ENCODE results near the gene ZNF326.
A peak's percentile ranks its signal among the peaks of the same experiment; 100 is the strongest.

The ZNF326 gene, protein sequence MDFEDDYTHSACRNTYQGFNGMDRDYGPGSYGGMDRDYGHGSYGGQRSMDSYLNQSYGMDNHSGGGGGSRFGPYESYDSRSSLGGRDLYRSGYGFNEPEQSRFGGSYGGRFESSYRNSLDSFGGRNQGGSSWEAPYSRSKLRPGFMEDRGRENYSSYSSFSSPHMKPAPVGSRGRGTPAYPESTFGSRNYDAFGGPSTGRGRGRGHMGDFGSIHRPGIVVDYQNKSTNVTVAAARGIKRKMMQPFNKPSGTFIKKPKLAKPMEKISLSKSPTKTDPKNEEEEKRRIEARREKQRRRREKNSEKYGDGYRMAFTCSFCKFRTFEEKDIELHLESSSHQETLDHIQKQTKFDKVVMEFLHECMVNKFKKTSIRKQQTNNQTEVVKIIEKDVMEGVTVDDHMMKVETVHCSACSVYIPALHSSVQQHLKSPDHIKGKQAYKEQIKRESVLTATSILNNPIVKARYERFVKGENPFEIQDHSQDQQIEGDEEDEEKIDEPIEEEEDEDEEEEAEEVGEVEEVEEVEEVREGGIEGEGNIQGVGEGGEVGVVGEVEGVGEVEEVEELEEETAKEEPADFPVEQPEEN

DNA sequence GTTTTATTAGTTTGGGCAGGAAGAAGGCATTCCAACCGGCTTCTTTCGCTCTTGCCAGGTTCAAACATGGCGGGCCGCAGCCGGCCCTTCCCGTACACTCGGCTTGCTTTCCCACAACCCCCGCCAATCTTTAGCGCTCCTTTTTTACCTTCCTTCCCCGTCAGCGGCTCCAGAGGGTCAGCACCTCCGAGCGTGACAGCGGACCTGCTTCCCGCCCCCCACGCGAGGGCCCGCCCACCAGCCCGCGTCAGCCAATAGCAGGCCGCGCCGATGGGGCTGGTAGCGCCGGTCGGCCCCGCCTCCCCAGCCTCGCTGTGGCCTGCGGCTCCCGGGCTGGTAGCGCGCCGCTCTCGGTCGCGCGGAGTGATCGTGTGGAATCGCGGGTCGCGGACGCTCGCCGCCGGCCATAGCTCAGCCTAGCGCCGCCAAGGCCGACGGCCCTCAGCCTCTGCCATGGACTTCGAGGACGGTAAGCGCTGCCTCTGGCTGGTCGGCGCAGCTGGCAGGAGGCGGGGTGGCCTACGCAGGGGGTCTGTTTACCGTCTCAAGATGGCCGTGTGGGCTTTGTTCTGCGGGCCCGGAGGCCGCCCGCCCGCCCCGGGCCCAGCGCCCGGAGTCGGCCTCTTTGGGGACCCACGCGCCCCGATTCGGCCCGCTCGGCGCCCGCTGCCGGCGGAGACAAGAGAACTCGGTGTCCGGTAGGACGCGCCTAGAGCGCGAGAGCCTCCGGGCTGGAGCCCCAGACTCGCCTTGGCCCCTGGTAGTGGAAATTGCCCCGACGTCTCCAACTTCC lies at the start of gene ZNF326:
ZNF326 (plus strand) TSS at position 306 of the 793 bp plus-strand sequence; CDS start at position 454, 148 bp downstream.
- DNase-seq = peak; percentile 98

DNA sequence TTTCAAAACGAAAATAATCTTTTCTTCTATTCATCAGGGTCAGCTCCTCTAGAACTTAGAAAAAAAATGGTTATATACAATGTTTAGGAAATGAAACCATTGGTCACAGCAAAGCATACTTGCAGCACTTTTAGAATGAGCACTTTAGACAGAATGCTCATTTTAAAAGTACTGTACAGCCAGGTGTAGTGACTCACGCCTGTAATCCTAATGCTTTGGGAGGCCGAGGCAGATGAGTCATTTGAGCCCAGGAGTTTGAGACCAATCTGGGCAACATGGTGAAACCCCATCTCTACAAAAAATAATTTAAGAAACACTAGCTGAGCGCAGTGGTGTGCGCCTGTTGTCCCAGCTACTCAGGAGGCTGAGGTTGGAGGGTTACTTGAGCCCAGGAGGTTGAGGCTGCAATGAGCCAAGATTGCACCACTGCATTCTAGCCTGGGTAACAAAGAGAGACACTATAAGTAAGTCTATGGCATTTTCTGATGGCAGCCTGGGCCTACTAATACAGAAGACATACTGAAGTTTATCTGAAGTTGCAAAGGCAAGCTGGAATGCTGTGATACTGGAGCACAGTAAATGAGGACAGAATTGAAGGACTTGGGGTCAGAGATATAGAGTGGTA lies 48.9 kb upstream of the ZNF326 start:
- DNase-seq = no peak

DNA sequence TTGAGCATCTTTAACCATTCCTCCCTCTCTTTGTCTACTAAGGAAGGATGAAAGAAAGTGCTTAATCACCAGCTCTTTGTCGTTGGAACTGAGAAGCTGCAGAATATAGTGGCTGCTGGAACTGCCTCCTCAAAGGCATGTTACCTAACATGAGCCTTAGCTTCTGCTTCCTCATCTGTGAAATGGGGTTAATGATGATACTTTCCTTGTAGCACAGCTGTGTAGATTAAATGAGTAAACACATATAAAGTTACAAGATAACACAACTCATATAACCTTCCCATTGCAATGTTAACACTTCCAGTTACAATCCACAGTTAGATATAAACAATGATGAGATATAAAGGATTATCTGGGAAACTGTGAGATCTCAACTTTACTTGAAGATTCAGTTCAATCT lies 48.4 kb upstream of the ZNF326 start:
- no peak for DNase-seq

DNA sequence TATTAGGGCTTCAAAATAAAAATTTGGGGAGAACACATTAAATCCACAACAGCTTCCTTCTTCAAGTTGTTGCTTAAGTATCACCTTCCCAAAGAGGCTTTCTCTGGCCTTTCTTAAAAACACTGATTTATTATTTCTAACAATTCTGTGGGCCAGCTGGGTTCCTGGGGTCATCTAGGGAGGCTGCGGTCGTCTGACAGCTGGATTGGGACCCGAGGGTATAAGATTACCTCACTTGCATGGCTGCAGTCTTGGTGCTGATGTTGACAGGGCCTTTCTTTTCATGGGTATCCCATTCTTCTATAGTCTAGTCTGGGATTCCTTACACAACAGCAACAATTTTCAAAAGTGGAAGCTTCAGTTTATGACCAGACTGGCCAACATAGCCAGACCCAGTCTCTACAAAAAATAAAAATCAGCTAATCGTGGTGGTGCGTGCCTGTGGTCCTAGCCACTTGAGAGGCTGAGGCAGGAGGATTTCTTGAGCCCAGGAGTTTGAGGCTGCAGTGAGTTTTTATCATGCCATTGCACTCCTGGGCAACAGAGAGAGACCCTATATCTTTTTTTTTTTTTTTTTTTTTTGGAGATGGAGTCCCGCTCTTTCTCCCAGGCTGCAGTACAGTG lies 46.1 kb upstream of the ZNF326 start:
- no peak for DNase-seq

DNA sequence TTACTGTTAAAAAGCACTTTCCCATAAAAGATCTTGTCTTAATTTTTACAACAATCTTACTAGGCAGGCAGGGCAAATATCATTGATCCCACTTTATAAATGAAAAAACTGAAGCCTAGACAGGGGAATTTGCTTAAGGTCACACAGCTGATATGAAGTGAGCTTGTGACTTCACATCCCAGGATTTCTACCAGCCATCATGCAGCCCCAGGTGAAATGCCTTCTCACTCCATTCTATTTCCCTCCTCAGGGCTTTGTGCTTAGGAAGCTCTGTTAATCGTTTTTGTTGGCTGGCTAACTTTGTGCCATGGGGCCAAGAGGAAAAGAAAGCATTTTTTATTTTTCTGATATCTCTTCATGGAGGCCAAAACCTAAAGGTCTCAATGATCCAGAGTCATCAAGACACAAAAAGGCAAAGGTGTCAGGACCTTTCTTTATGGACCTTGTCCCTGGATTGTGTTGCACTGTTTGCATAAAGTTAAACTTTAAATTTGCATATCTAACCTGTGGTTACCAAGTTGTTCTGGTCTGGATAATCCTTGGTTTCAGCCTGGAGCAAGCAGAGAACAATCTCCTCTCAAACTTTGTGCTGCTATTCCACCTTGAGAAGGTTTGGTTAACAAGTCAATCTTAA lies 44.8 kb upstream of the ZNF326 start:
- DNase-seq = no peak

DNA sequence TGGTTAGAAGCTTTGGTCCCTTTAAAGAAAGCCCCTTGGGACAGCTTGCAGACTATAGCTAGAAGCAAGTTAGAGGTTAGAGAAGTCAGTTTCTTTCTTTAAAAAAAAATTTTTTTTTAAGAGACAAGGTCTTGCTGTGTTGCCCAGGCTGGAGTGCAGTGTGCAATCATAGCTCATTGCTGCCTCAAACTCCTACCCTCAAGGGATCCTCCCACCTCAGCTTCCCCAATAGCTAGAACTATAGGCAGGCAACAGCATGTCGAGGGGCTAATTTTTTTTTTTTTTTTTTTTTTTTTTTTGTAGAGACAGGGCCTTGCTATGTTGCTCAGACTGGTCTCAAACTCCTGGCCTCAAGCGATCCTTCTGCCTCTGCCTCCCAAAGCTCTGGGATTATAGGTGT lies 44.2 kb upstream of the ZNF326 start:
- DNase-seq = no peak

DNA sequence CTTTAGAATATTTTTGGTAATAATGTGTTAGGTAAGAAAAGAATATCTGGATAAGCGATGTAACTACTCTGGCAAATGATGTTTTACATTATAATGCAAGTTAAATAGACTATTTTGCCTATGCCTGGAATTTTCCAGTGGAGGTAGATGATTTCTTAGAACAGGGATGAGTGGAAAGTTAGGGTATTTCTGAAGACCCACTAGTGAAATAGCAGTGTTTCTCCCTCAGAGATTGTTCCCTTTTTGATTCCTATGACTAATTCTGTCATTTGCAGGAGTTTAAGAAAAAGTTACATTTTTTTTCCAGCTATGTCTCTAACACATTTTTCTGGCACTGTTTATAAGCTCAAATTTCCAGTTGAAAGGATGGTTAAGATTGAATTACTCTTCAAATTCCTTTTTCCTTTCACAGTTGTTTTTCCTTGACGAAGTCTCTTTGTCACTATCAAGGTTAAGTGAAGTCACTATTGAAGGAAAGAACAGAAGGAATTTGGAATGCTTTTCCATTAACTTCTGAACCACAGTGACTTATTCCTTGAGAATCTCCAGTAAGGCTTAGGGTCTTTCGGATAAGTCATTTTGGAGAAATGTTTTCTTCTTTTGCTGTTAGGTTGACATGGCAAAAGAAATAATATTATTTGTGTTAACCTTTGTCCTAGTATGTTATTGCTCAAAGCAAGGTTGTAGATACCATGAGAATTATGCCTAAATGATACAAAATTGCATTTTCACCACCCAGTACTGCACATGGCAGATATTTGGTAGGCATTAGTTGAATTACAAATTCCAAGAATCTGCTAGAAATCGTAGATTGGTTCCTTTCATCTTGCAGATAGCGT lies 42.9 kb upstream of the ZNF326 start:
- no peak for DNase-seq

DNA sequence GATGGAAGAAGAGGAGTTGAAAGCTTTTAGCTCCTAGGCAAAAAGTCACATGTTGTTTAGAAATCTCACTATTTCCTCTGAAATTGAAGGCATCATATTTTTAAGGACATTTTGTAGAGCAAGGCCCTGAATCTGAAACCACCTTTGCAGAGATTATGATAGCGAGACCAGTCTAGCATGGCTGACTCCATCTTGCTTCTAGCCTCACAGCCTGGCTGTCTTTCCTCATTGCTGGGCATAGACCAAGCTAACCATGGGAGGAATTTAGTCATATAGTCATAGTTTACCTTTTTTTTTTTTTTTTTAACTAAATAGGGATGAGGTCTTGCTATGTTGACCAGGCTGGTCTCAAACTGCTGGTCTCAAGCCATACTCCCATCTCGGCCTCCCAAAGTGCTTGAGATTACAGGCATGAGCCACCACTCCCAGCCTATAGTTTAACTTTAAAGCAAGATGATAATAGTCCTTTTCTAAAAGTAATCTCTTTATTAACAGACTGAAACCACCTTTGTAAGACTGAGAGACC lies 42.2 kb upstream of the ZNF326 start:
- no peak for DNase-seq

DNA sequence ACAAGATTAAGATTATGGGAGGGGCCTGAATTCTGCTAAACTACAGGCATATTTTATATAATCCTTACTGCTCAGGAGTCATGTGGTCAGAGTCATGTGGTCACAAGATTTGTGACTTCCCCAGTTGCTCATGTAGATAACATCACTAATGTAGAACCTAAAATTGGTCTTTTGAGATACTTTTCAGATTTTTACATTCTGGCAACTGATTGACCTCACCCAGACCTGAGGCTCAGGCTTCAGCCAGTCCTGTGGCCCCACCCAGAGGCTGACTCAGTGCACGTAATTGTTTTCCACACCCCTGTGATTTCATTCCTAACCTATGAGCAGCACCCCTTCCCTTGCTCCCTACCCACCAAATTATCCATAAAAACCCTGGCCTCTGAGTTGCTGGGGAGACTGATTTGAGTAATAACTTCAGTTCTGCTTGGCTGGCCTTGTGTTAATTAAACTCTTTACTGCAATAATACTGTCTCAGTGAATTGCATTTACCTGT lies 41.7 kb upstream of the ZNF326 start:
- DNase-seq = peak; percentile 30

DNA sequence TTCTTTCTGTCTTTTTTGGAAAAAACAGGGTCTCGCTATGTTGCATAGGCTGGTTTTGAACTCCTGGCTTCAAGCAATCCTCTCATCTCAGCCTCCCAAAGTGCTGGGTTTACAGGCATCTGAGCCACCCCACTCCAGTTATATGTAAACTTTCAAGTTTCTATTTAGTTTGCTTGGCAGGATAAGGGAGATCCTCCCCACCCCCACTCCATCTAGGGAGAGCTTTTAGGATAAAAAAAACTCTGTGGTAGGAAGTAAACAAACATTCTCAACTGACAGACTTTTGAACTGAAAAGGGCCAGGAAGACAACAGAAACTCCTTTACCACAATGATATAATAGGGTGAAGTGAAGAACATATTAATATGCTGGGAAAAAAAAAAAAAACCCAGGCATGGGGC lies 41.0 kb upstream of the ZNF326 start:
- no peak for DNase-seq

DNA sequence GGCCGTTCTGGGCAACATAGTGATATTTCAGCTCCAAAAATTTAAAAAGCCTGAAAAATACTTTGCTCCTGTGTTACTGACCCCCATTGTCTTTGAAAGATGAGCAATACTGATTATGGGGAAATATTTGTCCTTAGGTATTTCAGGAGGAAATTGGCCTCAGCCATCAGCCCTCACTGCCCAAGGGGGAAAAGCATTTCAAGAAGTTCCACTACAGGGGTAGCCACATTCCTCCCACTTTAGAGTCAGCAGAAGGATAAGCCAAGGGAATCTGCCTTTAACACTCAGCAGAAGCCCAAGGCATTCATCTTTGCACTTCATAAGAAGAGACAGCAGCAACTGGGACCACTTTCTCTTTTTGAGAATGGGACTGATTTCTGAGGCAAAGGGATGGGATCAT lies 40.5 kb upstream of the ZNF326 start:
- DNase-seq = no peak

DNA sequence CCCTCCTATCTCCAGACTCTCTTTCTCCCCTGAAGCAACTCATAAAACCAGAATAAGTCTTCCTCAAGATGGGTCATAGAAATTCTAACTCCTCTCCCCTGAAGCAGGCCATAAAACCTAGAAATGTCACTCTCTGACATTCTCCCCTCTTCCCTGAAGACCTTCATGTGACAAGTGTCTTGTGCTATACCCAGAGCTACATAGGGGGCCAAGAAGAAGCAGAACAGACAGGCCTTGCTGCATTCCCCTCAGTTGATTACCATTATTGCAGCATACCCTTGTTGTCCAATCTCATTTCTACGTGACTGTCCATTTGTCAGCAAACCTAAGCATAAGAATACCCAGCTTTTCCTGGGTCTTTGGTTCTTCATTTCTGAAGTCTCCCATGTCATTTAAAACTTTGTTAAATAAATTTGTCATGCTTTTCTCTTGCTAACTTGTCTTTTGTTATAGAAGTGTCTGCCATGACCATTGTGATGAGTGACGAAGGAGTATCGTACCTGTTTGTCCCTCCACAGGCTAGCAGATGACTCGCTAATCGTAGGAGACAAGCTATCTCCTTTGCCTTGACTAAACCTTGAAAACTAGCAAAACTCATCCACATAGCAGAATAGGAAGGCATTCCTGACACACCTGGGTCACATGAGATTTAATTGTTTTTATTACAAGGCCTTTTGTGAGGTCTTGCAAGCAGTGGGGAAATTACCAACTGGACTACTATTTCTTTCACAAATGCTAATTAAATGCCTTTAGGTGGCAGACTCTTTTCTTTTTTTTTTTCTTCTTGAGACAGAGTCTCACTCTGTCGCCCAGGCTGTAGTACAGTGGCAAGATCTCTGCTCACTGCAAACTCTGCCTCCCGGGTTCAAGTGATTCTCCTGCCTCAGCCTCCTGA lies 39.4 kb upstream of the ZNF326 start:
- no peak for DNase-seq

DNA sequence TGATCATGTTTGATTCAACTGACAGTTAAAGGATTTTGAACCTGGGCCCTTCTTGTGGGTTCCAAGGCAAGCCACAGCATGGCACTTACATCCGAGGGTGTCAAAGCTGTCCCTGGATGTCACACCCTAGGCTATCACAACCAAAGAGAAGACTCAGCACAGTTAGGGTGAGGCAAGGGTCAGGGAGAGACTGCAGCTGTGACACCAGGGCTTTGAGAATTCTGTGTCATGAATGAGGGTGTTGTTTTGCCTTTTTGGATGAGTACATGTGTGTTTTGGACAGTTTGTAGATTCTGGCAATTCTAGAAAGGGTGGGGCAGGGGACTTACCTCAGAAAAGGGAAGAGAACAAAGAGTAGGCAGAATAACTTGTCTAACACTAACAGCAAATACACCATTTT lies 37.8 kb upstream of the ZNF326 start:
- DNase-seq = no peak

DNA sequence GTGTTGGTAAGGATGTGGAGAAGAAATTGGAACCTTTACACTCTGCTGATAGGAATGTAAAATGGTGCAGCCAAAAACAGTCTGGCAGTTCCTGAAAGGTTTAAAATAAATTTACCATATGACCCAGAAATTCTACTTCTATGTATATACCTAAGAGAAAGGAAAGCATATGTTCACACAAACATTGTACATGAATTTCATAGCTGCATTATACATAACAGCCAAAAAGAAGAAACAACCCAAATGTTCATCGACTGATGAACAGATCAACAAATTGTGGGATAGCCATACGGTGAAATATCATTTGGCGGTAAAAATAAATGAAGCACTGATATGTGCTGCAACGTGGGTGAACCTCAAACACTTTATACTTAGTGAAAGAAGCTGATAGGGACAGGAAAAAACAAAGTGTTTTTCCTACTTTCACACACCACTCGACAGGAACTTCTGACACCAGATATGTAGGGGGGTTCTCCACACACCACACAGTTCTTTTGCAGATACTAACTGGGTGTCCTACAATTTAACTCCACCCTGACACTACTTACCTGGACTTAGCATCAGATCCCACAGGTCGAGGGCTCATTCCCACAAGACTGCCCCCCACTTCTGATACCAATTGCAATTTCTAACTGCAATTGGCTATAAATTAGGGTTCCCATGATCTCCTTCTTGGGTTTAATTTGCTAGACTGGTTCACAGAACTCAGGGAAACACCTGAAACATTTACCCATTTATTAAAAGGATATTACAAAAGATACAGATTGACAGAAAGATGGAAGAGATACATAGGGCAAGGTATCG lies 35.9 kb upstream of the ZNF326 start:
- DNase-seq = no peak

DNA sequence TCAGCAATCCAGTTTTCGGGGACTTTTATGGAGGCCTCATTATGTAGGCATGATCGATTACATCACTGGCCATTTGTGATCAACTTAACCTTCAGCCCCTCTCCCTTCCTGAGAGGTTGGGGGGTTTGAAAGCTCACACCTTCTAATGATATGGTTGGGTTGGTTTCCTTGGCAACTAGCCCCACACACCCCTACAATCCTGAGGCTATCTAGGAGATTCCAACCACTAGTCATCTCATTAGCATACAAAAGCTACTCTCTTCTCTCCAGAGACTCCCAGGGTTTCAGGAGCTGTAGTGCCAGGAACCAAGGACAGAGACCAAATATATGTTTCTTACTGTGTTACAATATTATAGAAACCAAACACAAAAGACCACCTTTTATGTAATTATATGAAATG lies 35.2 kb upstream of the ZNF326 start:
- no peak for DNase-seq

DNA sequence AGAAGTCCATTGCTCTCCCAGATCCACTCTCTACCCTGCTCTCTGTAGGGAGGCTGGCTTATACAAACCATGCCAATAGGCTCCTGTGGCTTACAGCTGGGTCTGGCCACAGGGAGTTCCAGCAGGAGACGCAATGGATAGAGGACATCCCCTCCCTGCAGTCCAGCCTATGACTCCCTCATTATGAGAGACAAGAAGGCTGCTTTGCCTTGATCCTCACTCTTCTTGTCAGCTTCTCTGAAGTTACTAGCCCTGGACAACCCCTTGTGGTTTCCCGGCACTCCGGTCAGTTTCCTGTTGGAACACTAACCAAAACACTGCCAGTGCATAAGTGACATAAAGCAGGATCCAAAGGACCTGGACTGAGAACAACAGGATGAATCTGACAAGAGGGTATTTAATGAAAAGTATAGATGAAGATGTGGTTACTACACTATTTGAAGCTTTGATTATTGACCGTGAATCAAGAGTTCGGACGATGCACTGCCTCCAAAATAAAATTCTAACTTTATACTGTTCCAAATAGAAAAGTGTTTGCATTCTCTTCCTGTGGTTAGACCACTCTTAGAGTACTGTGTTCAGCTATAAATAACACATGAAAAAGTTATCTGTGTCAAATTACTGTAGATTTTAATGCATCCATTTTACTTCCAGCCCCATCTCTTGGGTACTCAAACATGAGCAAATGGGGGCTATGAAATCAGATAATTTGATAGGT lies 32.7 kb upstream of the ZNF326 start:
- DNase-seq = no peak

DNA sequence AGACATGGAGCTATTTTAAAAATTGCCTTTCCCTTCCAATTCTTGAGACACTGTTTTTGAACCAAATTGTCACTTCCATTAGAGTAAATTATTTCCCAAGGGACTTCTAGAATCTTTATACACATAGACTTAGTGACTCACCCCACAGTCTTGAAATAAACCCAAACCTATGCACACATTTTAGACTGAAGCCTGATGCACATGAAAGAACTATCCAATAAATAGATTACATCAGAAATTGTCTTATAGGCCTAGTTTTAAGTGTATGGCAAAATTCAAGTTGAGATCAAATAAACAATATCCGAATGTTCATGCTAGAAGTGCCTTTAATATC lies 32.2 kb upstream of the ZNF326 start:
- no peak for DNase-seq

DNA sequence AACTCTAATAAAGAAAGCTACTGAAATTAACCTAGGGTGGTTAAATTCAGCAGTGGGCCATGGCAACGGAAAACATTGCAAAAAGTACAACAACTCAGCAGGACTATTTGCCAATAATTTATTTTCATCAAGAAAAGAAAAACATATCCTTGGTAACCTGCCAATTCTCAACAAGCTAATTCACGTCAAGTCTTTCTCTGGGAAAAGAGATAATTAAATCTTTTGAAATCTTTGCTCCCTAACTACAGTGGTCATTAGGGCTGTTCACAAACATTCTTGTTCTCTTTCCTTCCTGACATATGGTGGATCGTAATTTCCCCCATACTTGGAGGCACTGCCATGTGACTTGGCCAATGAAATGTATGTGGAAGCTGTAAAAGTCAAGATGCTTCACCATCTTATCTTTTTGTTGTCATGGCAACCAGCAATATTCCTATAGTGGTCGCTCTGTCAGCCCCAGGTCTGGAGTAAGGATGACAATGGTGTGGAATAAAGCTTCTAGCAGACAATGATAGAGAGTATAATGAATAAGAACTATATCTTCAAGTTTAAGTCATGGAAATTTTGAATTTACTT lies 29.6 kb upstream of the ZNF326 start:
- DNase-seq = peak; percentile 13

Measured in eye (tissue), 1 donor.